Measurements from ENCODE around the gene AURKA. TPM values are rescaled to one million over a fixed set of nuclear protein-coding genes. Genes with fewer than 3 reads are reported as not detected.

AURKA gene
- total and polyA plus RNA-seq, 2 of the 8 experiments (the other 6 are each of a cell fraction or from before 2014, with no cell fraction given): 45.8 to 84.8 TPM

DNA sequence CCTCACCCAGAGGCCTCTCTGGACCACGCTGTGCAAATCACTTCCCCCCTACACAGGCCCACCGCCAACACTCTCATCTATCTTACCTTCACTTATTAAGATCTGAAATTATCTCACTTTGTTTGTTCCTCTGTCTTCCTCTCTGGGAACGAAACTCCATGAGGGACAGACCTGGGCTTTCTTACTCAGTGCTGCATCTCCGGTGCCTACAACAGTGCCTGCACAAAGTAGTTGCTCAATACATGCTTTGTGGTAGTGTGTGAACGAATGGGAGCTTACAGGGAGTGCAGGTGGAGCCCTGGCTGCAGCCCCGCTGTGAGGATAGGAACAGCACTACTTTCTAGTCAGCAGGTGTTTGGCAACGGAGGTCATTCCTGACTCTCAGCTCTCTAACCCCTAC is 25.4 kb upstream of the AURKA start:
- Histone ChIP-seq H3K23ac (ENCODE audit: insufficient read length) (no peak overlapping the region), H3K4me2 (ENCODE audit: insufficient read depth in 1 of 2, low read depth in 2 of 2, low read length in 2 of 2) (no peak overlapping the region), H3K27me3 (replicated peaks in 1 of 4; ENCODE audit: control insufficient read depth in 3 of 4, extremely low read depth in 1 of 4, insufficient read depth in 3 of 4, low read length in 3 of 4) (no peaks in the 10 kb centered on the region; a peak in 1 of 7 replicates), H4K8ac (ENCODE audit: extremely low read depth, insufficient read depth, low read length) (no peak overlapping the region), H2AK5ac (ENCODE audit: low read depth, low read length) (no peak overlapping the region), H3K4me3 (ENCODE audit: extremely low read depth in 1 of 4, insufficient read depth in 2 of 4, low read depth in 3 of 4, low read length in 4 of 4) (no peak overlapping the region), H2BK120ac (replicated peaks; ENCODE audit: low read depth, low read length) (no peak overlapping the region), H3K4ac (replicated peaks; ENCODE audit: insufficient read length, low read depth, low read length) (no peak overlapping the region), H4K91ac (replicated peaks; ENCODE audit: insufficient read length, low read length) (no peak overlapping the region), H3K36me3 (ENCODE audit: control insufficient read depth in 2 of 4, insufficient read depth in 4 of 4, low read length in 3 of 4) (no peaks in the 10 kb centered on the region; a peak in 1 of 8 replicates), H3K23me2 (ENCODE audit: low read depth, low read length) (no peaks in the 10 kb centered on the region), H2BK5ac (ENCODE audit: low read depth, low read length) (no peak overlapping the region), H3K9me3 (ENCODE audit: insufficient read depth in 2 of 2, low read depth in 1 of 2, low read length in 1 of 2) (no peaks in the 10 kb centered on the region), H3K18ac (ENCODE audit: extremely low read depth, low read length) (no peak overlapping the region), H3K56ac (replicated peaks; ENCODE audit: insufficient read length, low read depth, low read length) (no peak overlapping the region), H2BK15ac (ENCODE audit: low read length) (no peak overlapping the region), H4K5ac (ENCODE audit: insufficient read length, low read depth, low read length) (no peak overlapping the region), H3K14ac (ENCODE audit: insufficient read length) (no peak overlapping the region), H2BK20ac (ENCODE audit: low read length) (no peak overlapping the region), H3K79me1 (ENCODE audit: low read depth, low read length) (no peaks in the 10 kb centered on the region), H3K27ac (ENCODE audit: low read depth, low read length) (no peak overlapping the region), H2BK12ac (ENCODE audit: low read depth, low read length) (no peak overlapping the region), H3K79me2 (ENCODE audit: control insufficient read depth in 1 of 2, insufficient read depth in 2 of 2, low read length in 2 of 2) (no peaks in the 10 kb centered on the region), H2AFZ (ENCODE audit: low read length) (no peak overlapping the region), H3K9ac (replicated peaks in 1 of 4; ENCODE audit: extremely low read depth in 1 of 4, low read depth in 3 of 4, low read length in 3 of 4) (no peak overlapping the region), H3K4me1 (replicated peaks in 1 of 4; ENCODE audit: control insufficient read depth in 3 of 4, insufficient read depth in 4 of 4, low read length in 3 of 4) (peaks cover 0 to 2% (median 0%) of the 10 kb centered on the region in 4 experiments; a peak in 3 of 7 replicates), H4K20me1 (replicated peaks in 1 of 2; ENCODE audit: control insufficient read depth in 1 of 2, insufficient read depth in 2 of 2, low read length in 2 of 2) (peaks cover 0 to 4% of the 10 kb centered on the region in 2 experiments)
- no peak for DNase-seq (ENCODE audit: low read depth in 1 of 2, low spot score in 2 of 2)
- no peak for FAIRE-seq
- ChIA-PET POLR2A (ENCODE audit: partially characterized antibody) (no interaction called here), CTCF (ENCODE audit: partially characterized antibody) (interaction anchor here (0.6 to 1.7 kb wide), 3 partner anchors 8 to 388 kb away, joined by 3 to 4 read pairs (median 4); no protein-coding TSS in a partner anchor)
- WGBS, 2 experiments (ENCODE audit: extremely low coverage in 1 of 2, insufficient coverage in 1 of 2, insufficient read length in 1 of 2, insufficient replicate concordance in 2 of 2, low coverage in 1 of 2, low lambda C conversion rate in 2 of 2, missing lambda C conversion rate in 1 of 2): 89% methylated on average over 7 of the region's 7 CpGs; no CpG with 5 or more reads in 1 of the 2 experiments
- TF ChIP-seq CHD2 (IDR thresholded peaks at IDR 0.05; ENCODE audit: low read length) (no peak), FOSL1 (IDR thresholded peaks at IDR 0.05; ENCODE audit: insufficient read depth, low read depth, low read length) (no peak), RAD21 (IDR thresholded peaks at IDR 0.05 in 1 of 2, conservative IDR thresholded peaks at IDR 0.05 in 1 of 2; ENCODE audit: low read depth in 2 of 2, low read length in 2 of 2) (no peak), GABPA (IDR thresholded peaks at IDR 0.05; ENCODE audit: borderline replicate concordance, insufficient read depth, low read length) (no peak), NRF1 (IDR thresholded peaks at IDR 0.05; ENCODE audit: low read depth, low read length) (no peak), ZNF274 (IDR thresholded peaks at IDR 0.05; ENCODE audit: borderline replicate concordance, extremely low read depth, low read length) (no peak), EGR1 (IDR thresholded peaks at IDR 0.05; ENCODE audit: borderline replicate concordance, low read depth, low read length) (no peak), POLR2AphosphoS5 (IDR thresholded peaks at IDR 0.05; ENCODE audit: low read depth, low read length) (no peak), NANOG (IDR thresholded peaks at IDR 0.05; ENCODE audit: insufficient read depth, low read depth, low read length, poor library complexity, severe bottlenecking) (no peak)
- TF ChIP-seq, protein P1, sequence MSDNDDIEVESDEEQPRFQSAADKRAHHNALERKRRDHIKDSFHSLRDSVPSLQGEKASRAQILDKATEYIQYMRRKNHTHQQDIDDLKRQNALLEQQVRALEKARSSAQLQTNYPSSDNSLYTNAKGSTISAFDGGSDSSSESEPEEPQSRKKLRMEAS (IDR thresholded peaks at IDR 0.05): no peak
- TF ChIP-seq, protein P2, sequence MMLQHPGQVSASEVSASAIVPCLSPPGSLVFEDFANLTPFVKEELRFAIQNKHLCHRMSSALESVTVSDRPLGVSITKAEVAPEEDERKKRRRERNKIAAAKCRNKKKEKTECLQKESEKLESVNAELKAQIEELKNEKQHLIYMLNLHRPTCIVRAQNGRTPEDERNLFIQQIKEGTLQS (IDR thresholded peaks at IDR 0.05; ENCODE audit: insufficient read depth, low read depth, low read length): no peak
- TF ChIP-seq, protein P3, sequence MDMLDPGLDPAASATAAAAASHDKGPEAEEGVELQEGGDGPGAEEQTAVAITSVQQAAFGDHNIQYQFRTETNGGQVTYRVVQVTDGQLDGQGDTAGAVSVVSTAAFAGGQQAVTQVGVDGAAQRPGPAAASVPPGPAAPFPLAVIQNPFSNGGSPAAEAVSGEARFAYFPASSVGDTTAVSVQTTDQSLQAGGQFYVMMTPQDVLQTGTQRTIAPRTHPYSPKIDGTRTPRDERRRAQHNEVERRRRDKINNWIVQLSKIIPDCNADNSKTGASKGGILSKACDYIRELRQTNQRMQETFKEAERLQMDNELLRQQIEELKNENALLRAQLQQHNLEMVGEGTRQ (IDR thresholded peaks at IDR 0.05; ENCODE audit: low read length): no peak

All from H1 (cell line).